BE2C (cell line): Measurements from ENCODE around the gene UBE2L5.

Source experiments
- DNase-seq: peaks from one replicate; pipeline ENCODE4 v3.0.0-alpha.2; 2020
- H3K27me3 ChIP-seq: fragments of 250-450 bp; sonication (Bioruptor Pico); 2 replicates; pipeline ENCODE4 v1.5.1; 2020; ENCODE audit warnings: mild to moderate bottlenecking
- H3K36me3 ChIP-seq: fragments of 250-450 bp; sonication (Bioruptor Pico); 2 replicates; pipeline ENCODE4 v1.5.1; 2020; ENCODE audit warnings: mild to moderate bottlenecking
- H3K4me1 ChIP-seq: fragments of 250-450 bp; sonication (Bioruptor Pico); 2 replicates; pipeline ENCODE4 v1.5.1; 2020
- H3K4me3 ChIP-seq: 2 replicates; pipeline ENCODE4 v1.5.1; 2011; ENCODE audit warnings: low read depth, low read length
- H3K9me3 ChIP-seq: fragments of 250-450 bp; sonication (Bioruptor Pico); 2 replicates; pipeline ENCODE4 v1.5.1; 2020
- CTCF ChIP-seq: IDR thresholded peaks from 2 replicates; pipeline ENCODE4 v1.5.1; 2012; ENCODE audit warnings: mild to moderate bottlenecking, low read depth, low read length

Gene UBE2L5

GRCh38 chr13:30378191-30378590 lies 44.1 kb upstream of the UBE2L5 start:
- no peaks in the 10 kb centered on the region for H3K9me3 ChIP-seq
- no peaks in the 10 kb centered on the region for H3K27me3 ChIP-seq
- H3K4me3 ChIP-seq = no peak overlapping the region
- DNase-seq = no peak
- no peak for TF ChIP-seq CTCF
- H3K36me3 ChIP-seq = no peaks in the 10 kb centered on the region
- H3K4me1 ChIP-seq = no peaks in the 10 kb centered on the region

- no peak overlapping the region for H3K4me3 ChIP-seq
- H3K36me3 ChIP-seq = no peaks in the 10 kb centered on the region
- H3K9me3 ChIP-seq = no peaks in the 10 kb centered on the region
- no peaks in the 10 kb centered on the region for H3K4me1 ChIP-seq
- DNase-seq = no peak
- TF ChIP-seq CTCF = no peak
- H3K27me3 ChIP-seq = no peaks in the 10 kb centered on the region
These were observed 41.2 kb upstream of the UBE2L5 start for GRCh38 chr13:30381049-30381448.

- DNase-seq = no peak
- H3K4me3 ChIP-seq = no peak overlapping the region
- H3K9me3 ChIP-seq = no peaks in the 10 kb centered on the region
- no peaks in the 10 kb centered on the region for H3K4me1 ChIP-seq
- no peaks in the 10 kb centered on the region for H3K36me3 ChIP-seq
- H3K27me3 ChIP-seq = no peaks in the 10 kb centered on the region
- TF ChIP-seq CTCF = no peak
These were observed 39.3 kb upstream of the UBE2L5 start for GRCh38 chr13:30382836-30383525.

GRCh38 chr13:30388406-30389283 lies 33.6 kb upstream of the UBE2L5 start:
- TF ChIP-seq CTCF = no peak
- Histone ChIP-seq H3K4me1 (no peaks in the 10 kb centered on the region), H3K36me3 (no peaks in the 10 kb centered on the region), H3K9me3 (no peaks in the 10 kb centered on the region), H3K27me3 (no peaks in the 10 kb centered on the region), H3K4me3 (no peak overlapping the region)
- no peak for DNase-seq

- no peak for TF ChIP-seq CTCF
- Histone ChIP-seq H3K36me3 (no peaks in the 10 kb centered on the region), H3K4me3 (no peak overlapping the region), H3K27me3 (no peaks in the 10 kb centered on the region), H3K9me3 (no peaks in the 10 kb centered on the region), H3K4me1 (no peaks in the 10 kb centered on the region)
- DNase-seq = no peak
These were observed 30.2 kb upstream of the UBE2L5 start for GRCh38 chr13:30391956-30392680.
